Stimulated activated CD8-positive, alpha-beta memory T cell treated with anti-CD3 and anti-CD28 coated beads, Interleukin-4, amount 100 ng/mL, for 24 hours (primary cell): Measurements from ENCODE around the gene MYO5A.
"Not testable (repeated sequence)": the region's sequence is repeated elsewhere in the genome, so short reads cannot be mapped to it uniquely, and the experiment has no call there.

ENCODE experiments used
- DNase-seq: peaks from one replicate; pipeline ENCODE4 v3.0.0-alpha.2; 2020; ENCODE audit warnings: low read depth

The MYO5A gene

GRCh38 chr15:52540374-52541012 is 11.8 kb upstream of the MYO5A start:
- DNase-seq = no peak

GRCh38 chr15:52537459-52537858 is 8.8 kb upstream of the MYO5A start:
- no peak for DNase-seq

GRCh38 chr15:52532427-52532826 is 3.7 kb upstream of the MYO5A start:
- DNase-seq = no peak

- DNase-seq = no peak
Measured at GRCh38 chr15:52529940-52530339, 1.3 kb upstream of the MYO5A start.

- no peak for DNase-seq
Measured at GRCh38 chr15:52529341-52529924, 753 bp upstream of the MYO5A start.

GRCh38 chr15:52527911-52528563 is 643 bp downstream of the MYO5A start:
- peak; percentile 28 for DNase-seq

GRCh38 chr15:52527196-52527910 is 1.3 kb downstream of the MYO5A start:
- DNase-seq = no peak

- DNase-seq = no peak
Measured at GRCh38 chr15:52524223-52525136, 4.2 kb downstream of the MYO5A start.

GRCh38 chr15:52523647-52524046 is 5.0 kb downstream of the MYO5A start:
- no peak for DNase-seq

- no peak for DNase-seq
Measured at GRCh38 chr15:52523192-52523591, 5.5 kb downstream of the MYO5A start.

GRCh38 chr15:52521682-52522081 is 7.0 kb downstream of the MYO5A start:
- no peak for DNase-seq

- no peak for DNase-seq
Measured at GRCh38 chr15:52520421-52520820, 8.3 kb downstream of the MYO5A start.

GRCh38 chr15:52518487-52519371 is 10.0 kb downstream of the MYO5A start:
- no peak for DNase-seq

- DNase-seq = no peak
Measured at GRCh38 chr15:52517014-52517413, 11.7 kb downstream of the MYO5A start.

- no peak for DNase-seq
Measured at GRCh38 chr15:52515343-52515742, 13.3 kb downstream of the MYO5A start.

GRCh38 chr15:52514482-52514881 is 14.2 kb downstream of the MYO5A start:
- no peak for DNase-seq

GRCh38 chr15:52512869-52513268 is 15.8 kb downstream of the MYO5A start:
- DNase-seq = not testable (repeated sequence)

- DNase-seq = no peak
Measured at GRCh38 chr15:52511084-52511483, 17.6 kb downstream of the MYO5A start.

GRCh38 chr15:52509500-52510245 is 19.0 kb downstream of the MYO5A start:
- DNase-seq = no peak

- DNase-seq = no peak
Measured at GRCh38 chr15:52506549-52506948, 22.1 kb downstream of the MYO5A start.
